ENCODE results near the gene CDH18. TPM values are rescaled to one million over a fixed set of nuclear protein-coding genes. Genes with fewer than 3 reads are reported as not detected.

The CDH18 gene
- polyA plus RNA-seq, 1 donor from 2014 or later, result 5.6 TPM

DNA sequence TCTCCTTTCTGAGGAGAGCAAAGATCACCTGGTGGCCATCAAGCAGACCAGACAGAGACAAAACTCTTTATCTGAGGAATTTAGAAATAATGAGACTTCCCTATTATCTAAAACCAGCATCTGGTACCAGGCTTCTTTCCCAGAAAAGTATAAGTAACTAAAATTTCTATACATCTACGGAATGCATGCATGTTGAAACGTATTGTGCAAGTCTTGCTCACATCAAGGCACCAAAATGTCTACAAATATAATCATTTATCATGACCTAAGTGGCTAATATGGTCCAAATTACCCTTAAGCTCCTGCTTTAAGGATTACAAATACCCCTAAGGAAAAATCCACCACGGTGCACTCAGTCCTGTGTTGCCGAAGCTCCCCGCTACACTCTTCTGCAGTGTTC lies 286.3 kb downstream of the CDH18 start:
- no peaks in the 10 kb centered on the region for H3K9me2 ChIP-seq (ENCODE audit: insufficient read depth, low read length)
- no peaks in the 10 kb centered on the region for H3K79me2 ChIP-seq (replicated peaks; ENCODE audit: insufficient read depth, low read length)
- H3K9ac ChIP-seq (ENCODE audit: low read length), result no peak overlapping the region
- H3K27ac ChIP-seq (ENCODE audit: low read length), result no peak overlapping the region
- no peak overlapping the region for H3K4me3 ChIP-seq (ENCODE audit: low read length)
- no peaks in the 10 kb centered on the region for H3K36me3 ChIP-seq (ENCODE audit: insufficient read depth, low read length)
- no peaks in the 10 kb centered on the region for H4K20me1 ChIP-seq (ENCODE audit: insufficient read depth)
- no peak overlapping the region for H3K4me2 ChIP-seq (ENCODE audit: low read length)
- TF ChIP-seq, protein P1, sequence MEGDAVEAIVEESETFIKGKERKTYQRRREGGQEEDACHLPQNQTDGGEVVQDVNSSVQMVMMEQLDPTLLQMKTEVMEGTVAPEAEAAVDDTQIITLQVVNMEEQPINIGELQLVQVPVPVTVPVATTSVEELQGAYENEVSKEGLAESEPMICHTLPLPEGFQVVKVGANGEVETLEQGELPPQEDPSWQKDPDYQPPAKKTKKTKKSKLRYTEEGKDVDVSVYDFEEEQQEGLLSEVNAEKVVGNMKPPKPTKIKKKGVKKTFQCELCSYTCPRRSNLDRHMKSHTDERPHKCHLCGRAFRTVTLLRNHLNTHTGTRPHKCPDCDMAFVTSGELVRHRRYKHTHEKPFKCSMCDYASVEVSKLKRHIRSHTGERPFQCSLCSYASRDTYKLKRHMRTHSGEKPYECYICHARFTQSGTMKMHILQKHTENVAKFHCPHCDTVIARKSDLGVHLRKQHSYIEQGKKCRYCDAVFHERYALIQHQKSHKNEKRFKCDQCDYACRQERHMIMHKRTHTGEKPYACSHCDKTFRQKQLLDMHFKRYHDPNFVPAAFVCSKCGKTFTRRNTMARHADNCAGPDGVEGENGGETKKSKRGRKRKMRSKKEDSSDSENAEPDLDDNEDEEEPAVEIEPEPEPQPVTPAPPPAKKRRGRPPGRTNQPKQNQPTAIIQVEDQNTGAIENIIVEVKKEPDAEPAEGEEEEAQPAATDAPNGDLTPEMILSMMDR (IDR thresholded peaks at IDR 0.05; ENCODE audit: poor library complexity, severe bottlenecking), result no peak
- no peak for TF ChIP-seq POLR2AphosphoS5 (IDR thresholded peaks at IDR 0.05)
- TF ChIP-seq, protein P2, sequence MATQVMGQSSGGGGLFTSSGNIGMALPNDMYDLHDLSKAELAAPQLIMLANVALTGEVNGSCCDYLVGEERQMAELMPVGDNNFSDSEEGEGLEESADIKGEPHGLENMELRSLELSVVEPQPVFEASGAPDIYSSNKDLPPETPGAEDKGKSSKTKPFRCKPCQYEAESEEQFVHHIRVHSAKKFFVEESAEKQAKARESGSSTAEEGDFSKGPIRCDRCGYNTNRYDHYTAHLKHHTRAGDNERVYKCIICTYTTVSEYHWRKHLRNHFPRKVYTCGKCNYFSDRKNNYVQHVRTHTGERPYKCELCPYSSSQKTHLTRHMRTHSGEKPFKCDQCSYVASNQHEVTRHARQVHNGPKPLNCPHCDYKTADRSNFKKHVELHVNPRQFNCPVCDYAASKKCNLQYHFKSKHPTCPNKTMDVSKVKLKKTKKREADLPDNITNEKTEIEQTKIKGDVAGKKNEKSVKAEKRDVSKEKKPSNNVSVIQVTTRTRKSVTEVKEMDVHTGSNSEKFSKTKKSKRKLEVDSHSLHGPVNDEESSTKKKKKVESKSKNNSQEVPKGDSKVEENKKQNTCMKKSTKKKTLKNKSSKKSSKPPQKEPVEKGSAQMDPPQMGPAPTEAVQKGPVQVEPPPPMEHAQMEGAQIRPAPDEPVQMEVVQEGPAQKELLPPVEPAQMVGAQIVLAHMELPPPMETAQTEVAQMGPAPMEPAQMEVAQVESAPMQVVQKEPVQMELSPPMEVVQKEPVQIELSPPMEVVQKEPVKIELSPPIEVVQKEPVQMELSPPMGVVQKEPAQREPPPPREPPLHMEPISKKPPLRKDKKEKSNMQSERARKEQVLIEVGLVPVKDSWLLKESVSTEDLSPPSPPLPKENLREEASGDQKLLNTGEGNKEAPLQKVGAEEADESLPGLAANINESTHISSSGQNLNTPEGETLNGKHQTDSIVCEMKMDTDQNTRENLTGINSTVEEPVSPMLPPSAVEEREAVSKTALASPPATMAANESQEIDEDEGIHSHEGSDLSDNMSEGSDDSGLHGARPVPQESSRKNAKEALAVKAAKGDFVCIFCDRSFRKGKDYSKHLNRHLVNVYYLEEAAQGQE (IDR thresholded peaks at IDR 0.05; ENCODE audit: borderline replicate concordance), result no peak
- no peak for TF ChIP-seq EP300 (conservative IDR thresholded peaks at IDR 0.05; ENCODE audit: poor library complexity, severe bottlenecking)
- no peak for TF ChIP-seq MXI1 (conservative IDR thresholded peaks at IDR 0.05; ENCODE audit: poor library complexity, severe bottlenecking)
- no peak for TF ChIP-seq SMC3 (conservative IDR thresholded peaks at IDR 0.05; ENCODE audit: poor library complexity)
- no peak for TF ChIP-seq TAF1 (IDR thresholded peaks at IDR 0.05; ENCODE audit: low read depth)
- no peak for TF ChIP-seq RAD21 (conservative IDR thresholded peaks at IDR 0.05)
- no peaks in the 10 kb centered on the region for H3K27me3 ChIP-seq (ENCODE audit: insufficient read depth, low read depth, low read length)
- no peaks in the 10 kb centered on the region for H3F3A ChIP-seq (ENCODE audit: insufficient read depth, low read length, poor library complexity, severe bottlenecking)
- H3K9me3 ChIP-seq (ENCODE audit: low read length), result no peaks in the 10 kb centered on the region
- H2AFZ ChIP-seq (ENCODE audit: low read depth, low read length), result no peak overlapping the region

DNA sequence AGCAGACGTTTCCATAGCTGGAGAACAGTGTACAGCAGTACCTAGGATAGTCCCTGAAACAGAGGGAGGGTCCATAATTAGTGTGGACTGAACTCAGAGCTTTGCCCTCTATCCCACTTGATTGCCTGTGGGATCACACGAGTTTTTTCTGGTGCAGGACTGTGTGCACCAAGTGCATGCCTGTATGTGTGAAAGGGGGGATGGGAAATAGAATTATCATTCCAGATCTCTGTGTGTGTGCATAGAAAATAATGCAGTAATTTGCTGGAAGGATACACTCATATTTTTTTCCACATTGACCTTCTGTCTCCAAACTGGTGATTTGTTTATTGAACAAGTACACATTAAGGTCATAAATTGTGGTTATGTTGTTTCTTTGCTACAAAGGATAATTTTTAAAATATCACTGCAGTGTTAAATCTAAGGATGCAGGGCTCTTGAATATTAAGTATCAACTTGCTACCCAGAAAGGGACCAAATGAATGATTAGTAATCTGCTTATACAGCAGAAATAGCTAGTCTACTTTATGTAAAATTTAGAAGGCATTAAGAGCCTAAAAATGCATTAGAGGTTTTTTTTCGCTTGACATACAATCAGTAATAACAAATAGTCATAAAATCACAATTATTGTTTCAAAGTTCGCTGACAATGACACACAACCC lies 292.9 kb downstream of the CDH18 start:
- Histone ChIP-seq H2AFZ (ENCODE audit: low read depth, low read length) (no peak overlapping the region), H3F3A (ENCODE audit: insufficient read depth, low read length, poor library complexity, severe bottlenecking) (no peaks in the 10 kb centered on the region), H3K79me2 (replicated peaks; ENCODE audit: insufficient read depth, low read length) (no peaks in the 10 kb centered on the region), H3K36me3 (ENCODE audit: insufficient read depth, low read length) (no peaks in the 10 kb centered on the region), H3K9ac (ENCODE audit: low read length) (no peak overlapping the region), H3K27ac (ENCODE audit: low read length) (no peak overlapping the region), H4K20me1 (ENCODE audit: insufficient read depth) (no peaks in the 10 kb centered on the region), H3K9me2 (ENCODE audit: insufficient read depth, low read length) (no peaks in the 10 kb centered on the region), H3K4me2 (ENCODE audit: low read length) (no peak overlapping the region), H3K9me3 (ENCODE audit: low read length) (no peaks in the 10 kb centered on the region), H3K27me3 (ENCODE audit: insufficient read depth, low read depth, low read length) (no peaks in the 10 kb centered on the region), H3K4me3 (ENCODE audit: low read length) (no peak overlapping the region)
- TF ChIP-seq POLR2AphosphoS5 (IDR thresholded peaks at IDR 0.05) (no peak), SMC3 (conservative IDR thresholded peaks at IDR 0.05; ENCODE audit: poor library complexity) (no peak), TAF1 (IDR thresholded peaks at IDR 0.05; ENCODE audit: low read depth) (no peak), MXI1 (conservative IDR thresholded peaks at IDR 0.05; ENCODE audit: poor library complexity, severe bottlenecking) (no peak), EZH2 (IDR thresholded peaks at IDR 0.05; ENCODE audit: borderline replicate concordance, insufficient read depth, low read length, poor library complexity, severe bottlenecking) (no peak), EP300 (conservative IDR thresholded peaks at IDR 0.05; ENCODE audit: poor library complexity, severe bottlenecking) (no peak), RAD21 (conservative IDR thresholded peaks at IDR 0.05) (no peak)
- TF ChIP-seq, protein P2 (IDR thresholded peaks at IDR 0.05; ENCODE audit: borderline replicate concordance), result no peak
- TF ChIP-seq, protein P1 (IDR thresholded peaks at IDR 0.05; ENCODE audit: poor library complexity, severe bottlenecking), result no peak

Data from neural cell (in vitro differentiated cells).